CD4-positive, alpha-beta T cell treated with Interleukin-4 for 4 hours (primary cell): ENCODE data around the gene KCNC3.

Source experiments
- DNase-seq: peaks from one replicate; pipeline ENCODE4 v3.0.0-alpha.2; 2020

The KCNC3 gene

DNA sequence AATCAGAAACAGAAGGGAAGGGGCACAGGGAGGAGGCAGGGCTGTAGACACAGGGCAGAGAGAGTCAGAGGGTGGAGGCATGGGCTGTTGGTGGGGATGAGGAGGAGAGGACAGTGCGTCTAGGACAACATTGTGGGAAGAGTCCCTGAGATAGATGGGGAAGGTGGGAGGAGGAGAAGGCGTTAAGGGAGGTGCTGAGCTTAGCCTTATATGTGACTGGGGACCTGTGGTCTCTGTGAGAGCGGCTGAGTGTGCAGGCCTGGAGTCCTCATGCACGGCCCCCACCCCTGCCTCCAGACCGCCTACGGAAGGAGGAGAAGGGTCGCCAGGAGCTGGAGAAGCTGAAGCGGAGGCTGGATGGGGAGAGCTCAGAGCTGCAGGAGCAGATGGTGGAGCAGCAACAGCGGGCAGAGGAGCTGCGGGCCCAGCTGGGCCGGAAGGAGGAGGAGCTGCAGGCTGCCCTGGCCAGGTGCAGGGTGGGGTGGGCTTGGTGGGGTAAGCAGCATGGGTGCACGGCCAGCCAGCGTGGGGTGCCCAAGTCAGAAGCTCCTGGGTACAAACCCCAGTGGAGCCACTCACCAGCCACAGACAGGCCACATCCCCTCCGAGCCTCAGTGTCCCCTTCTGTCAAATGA lies 56.8 kb downstream of the KCNC3 start:
- DNase-seq, result no peak

GRCh38 chr19:50269653-50270052 lies 59.5 kb downstream of the KCNC3 start:
- DNase-seq, result no peak

DNA sequence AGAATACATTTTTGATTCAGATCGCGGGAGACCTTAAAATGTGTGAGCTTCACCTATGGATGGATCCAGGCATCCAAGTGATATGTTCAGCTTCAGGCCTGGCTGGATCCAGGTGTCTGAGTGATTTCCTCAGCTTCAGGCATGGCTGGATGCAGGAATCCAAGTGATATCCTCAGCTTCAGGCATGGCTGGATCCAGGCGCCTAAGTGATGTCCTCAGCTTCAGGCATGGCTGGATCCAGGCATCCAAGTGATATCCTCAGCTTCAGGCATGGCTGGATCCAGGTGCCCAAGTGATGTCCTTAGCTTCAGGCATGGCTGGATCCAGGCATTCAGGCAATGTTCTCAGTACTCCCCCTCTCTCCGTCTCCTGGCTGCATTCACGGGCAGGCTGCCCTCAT lies 60.7 kb downstream of the KCNC3 start:
- DNase-seq, result no peak

DNA sequence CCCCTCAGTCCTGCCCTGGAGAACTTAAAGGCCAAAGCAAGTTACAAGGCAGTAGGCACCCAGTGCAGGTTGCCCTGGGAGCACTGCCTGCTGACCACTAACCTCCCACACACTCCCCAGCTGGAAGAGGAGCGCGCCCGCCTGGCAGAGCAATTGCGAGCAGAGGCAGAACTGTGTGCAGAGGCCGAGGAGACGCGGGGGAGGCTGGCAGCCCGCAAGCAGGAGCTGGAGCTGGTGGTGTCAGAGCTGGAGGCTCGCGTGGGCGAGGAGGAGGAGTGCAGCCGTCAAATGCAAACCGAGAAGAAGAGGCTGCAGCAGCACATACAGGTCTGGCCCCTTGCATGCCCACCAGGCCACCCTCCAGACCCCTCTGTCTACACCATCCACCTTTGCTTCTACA lies 61.1 kb downstream of the KCNC3 start:
- no peak for DNase-seq

DNA sequence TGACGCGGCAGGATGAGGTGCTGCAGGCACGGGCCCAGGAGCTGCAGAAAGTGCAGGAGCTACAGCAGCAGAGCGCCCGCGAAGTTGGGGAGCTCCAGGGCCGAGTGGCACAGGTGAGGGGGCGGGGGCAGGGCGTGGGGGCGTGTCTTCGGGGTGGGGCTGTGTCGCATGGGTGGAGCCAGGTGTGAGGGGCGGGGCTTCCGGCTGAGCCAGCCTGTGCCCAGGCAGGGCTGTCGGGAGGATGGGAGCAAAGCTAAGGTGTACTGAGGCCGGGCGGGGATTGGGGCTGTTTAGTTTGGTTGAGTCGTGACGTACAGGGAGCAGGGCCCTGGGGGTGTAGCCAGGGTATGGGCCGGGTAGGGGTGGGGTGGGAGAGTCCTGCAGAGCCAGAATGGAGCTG lies 62.3 kb downstream of the KCNC3 start:
- no peak for DNase-seq

DNA sequence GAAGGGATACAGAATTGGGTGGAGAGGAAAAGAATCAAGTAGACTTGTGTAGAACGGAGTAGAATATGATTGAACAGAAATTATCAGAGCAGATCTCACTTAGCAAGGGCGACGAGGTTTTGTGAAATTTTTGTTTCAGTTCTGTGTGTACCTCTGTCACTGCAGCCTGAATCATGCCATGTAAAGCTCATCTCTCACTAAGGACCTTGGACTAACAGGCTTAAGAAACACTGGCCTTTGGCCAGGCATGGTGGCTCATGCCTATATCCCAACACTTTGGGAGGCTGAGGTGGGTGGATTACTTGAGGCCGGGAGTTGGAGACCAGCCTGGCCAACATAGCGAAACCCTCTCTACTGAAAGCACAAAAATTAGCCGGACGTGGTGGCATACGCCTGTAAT lies 63.1 kb downstream of the KCNC3 start:
- no peak for DNase-seq

DNA sequence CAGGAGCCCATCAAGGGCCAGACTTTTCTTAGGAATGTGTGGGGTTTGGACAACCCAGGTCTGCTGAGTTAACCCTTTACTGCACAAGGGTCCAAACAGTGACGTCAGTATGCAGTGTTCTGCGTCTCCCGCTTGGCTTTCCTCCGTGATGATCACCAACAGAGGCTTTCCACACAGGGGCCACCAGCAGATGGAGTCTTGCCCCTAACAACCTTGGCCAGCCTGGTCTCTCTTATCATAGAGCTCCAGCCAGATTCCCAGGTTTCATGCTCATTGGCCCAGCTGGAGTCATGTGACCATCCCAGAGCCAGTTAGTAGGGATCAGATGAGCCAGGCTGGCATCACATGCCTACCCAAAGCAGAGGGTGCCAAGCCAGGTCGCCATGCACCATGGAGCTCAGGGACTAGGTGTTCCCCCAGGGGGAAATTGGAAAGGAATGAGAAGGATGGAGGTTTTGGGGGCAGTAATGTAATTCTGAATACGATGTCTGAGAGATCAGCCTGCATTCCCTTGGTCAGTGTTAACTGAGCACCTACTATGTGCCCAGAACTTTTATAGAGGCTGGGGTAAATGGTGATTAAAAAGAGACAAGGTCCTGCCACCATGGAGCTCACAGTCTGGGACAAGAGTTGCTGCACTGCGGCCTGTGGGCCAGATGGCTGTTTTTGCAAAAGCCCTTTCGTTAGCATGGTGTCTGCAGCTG lies 64.5 kb downstream of the KCNC3 start:
- DNase-seq, result no peak

- no peak for DNase-seq
Observed at GRCh38 chr19:50263176-50263575, 66.0 kb downstream of the KCNC3 start.
